H1 (cell line): Measurements from ENCODE around the gene KRT23. TPM values are rescaled to one million over a fixed set of nuclear protein-coding genes. Genes with fewer than 3 reads are reported as not detected.

Source experiments
- CTCF ChIA-PET: fragments of 300-600 bp; sonication (Branson Sonifier 250); formaldehyde crosslinking; loops from one replicate; lab custom pipeline; 2021; ENCODE audit not compliant: partially characterized antibody; lab: Charles Lee
- POLR2A ChIA-PET: fragments of 300-600 bp; sonication (Branson Sonifier 250); formaldehyde crosslinking; loops from one replicate; lab custom pipeline; 2021; ENCODE audit warnings: inconsistent platforms; ENCODE audit not compliant: partially characterized antibody; lab: Charles Lee
- DNase-seq, 2 experiments: peaks; one replicate each; pipeline versions ENCODE4 v3.0.0 to v3.0.0-alpha.2; 2010 to 2022; ENCODE audit warnings: low spot score in 2 of 2, low read depth in 1 of 2, mixed read lengths in 1 of 2
- FAIRE-seq: peaks from 2 replicates; lab custom pipeline; 2011; peaks lifted over from hg19 to GRCh38; lab: Jason Lieb, UNC
- H2AFZ ChIP-seq: 2 replicates; pipeline ENCODE4 v1.8.1; 2012; ENCODE audit warnings: low read length, inconsistent platforms
- H2AK5ac ChIP-seq: 2 replicates; pipeline ENCODE4 v1.6.1; 2013; ENCODE audit warnings: low read depth, low read length
- H2BK120ac ChIP-seq: replicated peaks from 2 replicates; pipeline ENCODE3; 2013; ENCODE audit warnings: low read depth, low read length, inconsistent platforms
- H2BK12ac ChIP-seq: 2 replicates; pipeline ENCODE4 v1.6.1; 2013; ENCODE audit warnings: low read depth, low read length
- H2BK15ac ChIP-seq: 2 replicates; pipeline ENCODE4 v1.6.1; 2013; ENCODE audit warnings: low read length
- H2BK20ac ChIP-seq: 2 replicates; pipeline ENCODE4 v1.6.1; 2013; ENCODE audit warnings: low read length
- H2BK5ac ChIP-seq: 2 replicates; pipeline ENCODE4 v1.6.1; 2013; ENCODE audit warnings: low read depth, low read length
- H3K14ac ChIP-seq: 2 replicates; pipeline ENCODE4 v1.6.1; 2013; ENCODE audit warnings: inconsistent platforms; ENCODE audit not compliant: insufficient read length
- H3K18ac ChIP-seq: 2 replicates; pipeline ENCODE4 v1.6.1; 2013; ENCODE audit warnings: low read length; ENCODE audit errors: extremely low read depth
- H3K23ac ChIP-seq: 2 replicates; pipeline ENCODE4 v1.6.1; 2013; ENCODE audit warnings: inconsistent platforms; ENCODE audit not compliant: insufficient read length
- H3K23me2 ChIP-seq: 2 replicates; pipeline ENCODE4 v1.6.1; 2013; ENCODE audit warnings: low read depth, low read length
- H3K27ac ChIP-seq: 2 replicates; pipeline ENCODE4 v1.6.1; 2011; ENCODE audit warnings: low read depth, low read length, inconsistent platforms
- H3K27me3 ChIP-seq, 4 experiments: replicated peaks in 1 of 4; 1 replicate in 1 of 4; 2 replicates in 3 of 4; pipeline versions ENCODE4 v1.6.1 to v1.8.1; 2011 to 2013; ENCODE audit warnings: low read length in 3 of 4, mild to moderate bottlenecking in 3 of 4, inconsistent platforms in 2 of 4, mixed read lengths in 2 of 4, moderate library complexity in 1 of 4; ENCODE audit not compliant: control insufficient read depth in 3 of 4, insufficient read depth in 3 of 4; ENCODE audit errors: extremely low read depth in 1 of 4
- H3K36me3 ChIP-seq, 4 experiments: 2 replicates each; pipeline versions ENCODE4 v1.6.1 to v1.8.1; 2011 to 2013; ENCODE audit warnings: mild to moderate bottlenecking in 4 of 4, low read length in 3 of 4, moderate library complexity in 2 of 4, control low read depth in 1 of 4, inconsistent platforms in 1 of 4; ENCODE audit not compliant: insufficient read depth in 4 of 4, control insufficient read depth in 2 of 4
- H3K4ac ChIP-seq: replicated peaks from 2 replicates; pipeline ENCODE3; 2013; ENCODE audit warnings: low read length, low read depth, mixed read lengths, inconsistent platforms; ENCODE audit not compliant: insufficient read length
- H3K4me1 ChIP-seq, 4 experiments: replicated peaks in 1 of 4; 1 replicate in 1 of 4; 2 replicates in 3 of 4; pipeline versions ENCODE4 v1.6.1 to v1.8.1; 2011 to 2013; ENCODE audit warnings: low read length in 3 of 4, inconsistent platforms in 2 of 4, mixed read lengths in 1 of 4; ENCODE audit not compliant: insufficient read depth in 4 of 4, control insufficient read depth in 3 of 4
- H3K4me2 ChIP-seq, 2 experiments: 2 replicates each; pipeline versions ENCODE4 v1.6.1 to v1.8.1; 2011 to 2013; ENCODE audit warnings: low read depth in 2 of 2, low read length in 2 of 2, control low read depth in 1 of 2, inconsistent platforms in 1 of 2, mild to moderate bottlenecking in 1 of 2; ENCODE audit not compliant: insufficient read depth in 1 of 2
- H3K4me3 ChIP-seq, 4 experiments: fragments of 200-600, 300-600 bp in 1 of 4; sonication (generic), shearing (Covaris generic), sonication (Bioruptor Twin) in 1 of 4; 2 replicates each; pipeline versions ENCODE4 v1.5.1 to v1.8.1; 2011 to 2016; ENCODE audit warnings: low read length in 4 of 4, low read depth in 3 of 4, control low read depth in 2 of 4, inconsistent platforms in 2 of 4, mild to moderate bottlenecking in 2 of 4, mixed read lengths in 1 of 4, moderate library complexity in 1 of 4; ENCODE audit not compliant: insufficient read depth in 2 of 4; ENCODE audit errors: extremely low read depth in 1 of 4
- H3K56ac ChIP-seq: replicated peaks from 2 replicates; pipeline ENCODE3; 2013; ENCODE audit warnings: low read depth, mild to moderate bottlenecking, mixed read lengths, low read length, inconsistent platforms; ENCODE audit not compliant: insufficient read length
- H3K79me1 ChIP-seq: 2 replicates; pipeline ENCODE4 v1.6.1; 2013; ENCODE audit warnings: low read depth, low read length, control low read depth
- H3K79me2 ChIP-seq, 2 experiments: 2 replicates each; pipeline versions ENCODE4 v1.6.1 to v1.8.1; 2012 to 2013; ENCODE audit warnings: low read length in 2 of 2, mild to moderate bottlenecking in 2 of 2, inconsistent platforms in 1 of 2; ENCODE audit not compliant: insufficient read depth in 2 of 2, control insufficient read depth in 1 of 2
- H3K9ac ChIP-seq, 4 experiments: replicated peaks in 1 of 4; 1 replicate in 1 of 4; 2 replicates in 3 of 4; pipeline versions ENCODE4 v1.6.1 to v1.8.1; 2011 to 2013; ENCODE audit warnings: low read depth in 3 of 4, low read length in 3 of 4, control low read depth in 2 of 4, mild to moderate bottlenecking in 2 of 4, moderate library complexity in 2 of 4, inconsistent platforms in 1 of 4; ENCODE audit errors: extremely low read depth in 1 of 4
- H3K9me3 ChIP-seq, 2 experiments: 2 replicates each; pipeline versions ENCODE4 v1.6.1 to v1.8.1; 2012 to 2013; ENCODE audit warnings: mild to moderate bottlenecking in 2 of 2, moderate library complexity in 2 of 2, control low read depth in 1 of 2, inconsistent platforms in 1 of 2, low read depth in 1 of 2, low read length in 1 of 2, mixed read lengths in 1 of 2; ENCODE audit not compliant: insufficient read depth in 2 of 2
- H4K20me1 ChIP-seq, 2 experiments: replicated peaks in 1 of 2; 2 replicates each; pipeline versions ENCODE3 to v1.8.1; 2011 to 2013; ENCODE audit warnings: inconsistent platforms in 2 of 2, low read length in 2 of 2, mild to moderate bottlenecking in 1 of 2; ENCODE audit not compliant: insufficient read depth in 2 of 2, control insufficient read depth in 1 of 2
- H4K5ac ChIP-seq: 2 replicates; pipeline ENCODE4 v1.6.1; 2013; ENCODE audit warnings: low read length, low read depth, mixed read lengths, inconsistent platforms; ENCODE audit not compliant: insufficient read length
- H4K8ac ChIP-seq: 2 replicates; pipeline ENCODE4 v1.8.0; 2013; ENCODE audit warnings: mild to moderate bottlenecking, moderate library complexity, low read length, inconsistent platforms; ENCODE audit not compliant: insufficient read depth; ENCODE audit errors: extremely low read depth
- H4K91ac ChIP-seq: replicated peaks from 2 replicates; pipeline ENCODE3; 2013; ENCODE audit warnings: low read length, mixed read lengths, inconsistent platforms; ENCODE audit not compliant: insufficient read length
- BRCA1 ChIP-seq: IDR thresholded peaks from 2 replicates; pipeline ENCODE4 v1.6.1; 2012; ENCODE audit warnings: low read depth, low read length, improper control_type of control experiment
- WGBS, 2 experiments: shearing (Covaris generic) in 1 of 2; methylation state at CpG; one replicate each; pipeline versions ENCODE4 v1.1.6 to v1.1.7; 2013 to 2015; ENCODE audit warnings: low lambda C conversion rate in 2 of 2, mixed read lengths in 2 of 2, inconsistent platforms in 1 of 2, low coverage in 1 of 2, missing lambda C conversion rate in 1 of 2; ENCODE audit not compliant: insufficient replicate concordance in 2 of 2, insufficient coverage in 1 of 2, insufficient read length in 1 of 2; ENCODE audit errors: extremely low coverage in 1 of 2, missing lambda C conversion rate in 1 of 2; 5-methylcytosine and 5-hydroxymethylcytosine counted together
- polyA plus RNA-seq, 7 experiments: library from polyadenylated mRNA; depleted of rRNA in 3 of 7; stranded (reverse) in 5 of 7; unstranded in 2 of 7; fragments of >200 nt in 5 of 7; fragments of 200-250 nt in 2 of 7; gene quantifications; 1 replicate in 5 of 7; 2 replicates in 1 of 7; 4 replicates in 1 of 7; pipeline versions ENCODE4 v1.2.1 to v1.2.3, GENCODE V29; 2011 to 2013; ENCODE audit warnings: missing spikeins in 2 of 7, mixed read lengths in 2 of 7
- total RNA-seq: library from RNA; stranded (reverse); fragmentation: NEBNext Ultra II Directional; extraction: Animal tissue kit (Norgen Biotek cat#: 25700); gene quantifications from 2 replicates; pipeline ENCODE4 v1.2.1, GENCODE V29; 2021

The KRT23 gene
- total and polyA plus RNA-seq, 2 of the 8 experiments (the other 6 are each of a cell fraction or from before 2014, with no cell fraction given) = not detected

- no peak overlapping the region for H4K91ac ChIP-seq
- H3K14ac ChIP-seq = no peak overlapping the region
- H3K4me1 ChIP-seq = no peaks in the 10 kb centered on the region
- no peak overlapping the region for H2BK20ac ChIP-seq
- H3K18ac ChIP-seq = no peak overlapping the region
- ChIA-PET CTCF (interaction anchor here (0.9 to 5.6 kb wide), 4 partner anchors 63 to 580 kb away, joined by 3 to 28 read pairs (median 4); no protein-coding TSS in a partner anchor), POLR2A (no interaction called here)
- H2AK5ac ChIP-seq = no peak overlapping the region
- FAIRE-seq (no peak), DNase-seq (no peak)
- H2BK12ac ChIP-seq = no peak overlapping the region
- H4K20me1 ChIP-seq = no peaks in the 10 kb centered on the region
- 100% methylated on average over 1 of the region's 1 CpG; no CpG with 5 or more reads in 1 of the 2 experiments for WGBS, 2 experiments
- H3K23ac ChIP-seq = no peak overlapping the region
- H3K23me2 ChIP-seq = no peaks in the 10 kb centered on the region
- no peaks in the 10 kb centered on the region for H3K36me3 ChIP-seq
- no peak for TF ChIP-seq BRCA1
- H2BK120ac ChIP-seq = no peak overlapping the region
- no peak overlapping the region for H2BK15ac ChIP-seq
- no peaks in the 10 kb centered on the region for H3K79me2 ChIP-seq
- H2AFZ ChIP-seq = no peak overlapping the region
- H3K4me3 ChIP-seq = no peak overlapping the region
- no peak overlapping the region for H3K9ac ChIP-seq
- H4K8ac ChIP-seq = no peak overlapping the region
- H2BK5ac ChIP-seq = no peak overlapping the region
- H3K27ac ChIP-seq = no peak overlapping the region
- no peaks in the 10 kb centered on the region for H3K27me3 ChIP-seq
- no peaks in the 10 kb centered on the region for H3K9me3 ChIP-seq
- H3K79me1 ChIP-seq = no peaks in the 10 kb centered on the region
- H3K4me2 ChIP-seq = no peak overlapping the region
- H3K4ac ChIP-seq = no peak overlapping the region
- H3K56ac ChIP-seq = no peak overlapping the region
- no peak overlapping the region for H4K5ac ChIP-seq
Observed at GRCh38 chr17:40916366-40916765, 21.1 kb downstream of the KRT23 start.
